Heart left ventricle (tissue), 13 donors: ENCODE results near the gene LACTBL1.

ENCODE experiments used
- POLR2A ChIP-seq, 2 donors: fragments of 450-650 bp; IDR thresholded peaks; one replicate each; pipeline ENCODE4 v1.6.1; 2017; ENCODE audit warnings: antibody characterized with exemption in 2 of 2, mild to moderate bottlenecking in 2 of 2, moderate library complexity in 2 of 2
- TF ChIP-seq, protein P1 (sequence below), 12 donors: fragments of 200-600 bp; sonication (generic) in 4 of 12; IDR thresholded peaks; one replicate each; pipeline versions ENCODE4 v1.5.0 to v1.8.0; 2018 to 2022; ENCODE audit warnings: antibody characterized with exemption in 12 of 12, mild to moderate bottlenecking in 5 of 12
- donor health status: ischemic (EF 13 %, LVEDD 7.1; RV severe dilation, severe dysfunction).
- donor health status: DM: no; HTN: yes; CAD: no.
- donor health status: DM: no; HTN: no; CAD: no.
- donor health status: ischemic (EF 25% LVEDD 6.9; RV normal size, moderate dysfunction).
- donor health status: ischemic (EF 25% LVEDD 5.7; RV mildly dilated, moderate dysfunction).
- donor health status: ischemic (EF 35%, LVEDD 5.7; RV mildly dilated, moderate dysfunction).
- donor health status: nonischemic (EF 11% LVEDD 7.7; RV severe dilation, severe dysfunction).
- donor health status: DM: yes; HTN: yes; CAD: no.
- donor health status: PGD.
- donor health status: ischemic (EF 29% LVEDD 5.4; RV normal size, mild dysfunction).
- donor health status: nonischemic (EF 23%, LVEDD 6.1; RV moderate dilation, normal function).

DNA sequence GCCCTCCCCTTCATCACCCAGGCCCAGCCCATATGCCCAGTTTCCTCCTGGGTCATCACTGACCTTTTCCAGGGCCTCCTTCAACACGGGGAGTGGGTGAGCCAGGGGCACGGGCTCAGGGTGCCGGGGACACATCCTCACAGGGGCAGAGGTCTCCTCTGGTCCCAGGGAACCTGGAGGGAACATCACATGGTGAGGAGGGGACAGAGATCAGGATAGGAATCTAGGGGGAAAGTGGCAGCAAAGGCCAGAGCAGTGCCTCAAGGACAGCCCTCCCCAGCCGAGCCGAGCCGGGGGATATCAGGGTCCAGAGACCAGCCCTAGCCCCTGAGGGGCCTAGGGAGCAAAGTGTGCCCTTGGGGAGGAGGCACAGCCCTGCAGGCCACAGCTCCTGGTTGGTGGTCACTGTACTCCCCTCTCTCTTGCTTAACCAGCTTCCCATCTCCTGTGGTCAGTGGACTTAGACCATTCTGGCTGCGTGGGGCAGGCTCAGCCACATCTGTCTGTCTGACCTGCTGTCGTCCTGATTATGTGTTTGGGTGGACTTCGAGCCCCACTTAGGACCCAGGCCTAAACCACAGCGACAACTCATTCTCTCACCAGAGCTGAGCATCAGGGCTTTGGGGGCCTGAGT, 9.5 kb downstream of the LACTBL1 start:
- TF ChIP-seq POLR2A (IDR thresholded peaks at IDR 0.05), result no peak
- TF ChIP-seq, protein P1, sequence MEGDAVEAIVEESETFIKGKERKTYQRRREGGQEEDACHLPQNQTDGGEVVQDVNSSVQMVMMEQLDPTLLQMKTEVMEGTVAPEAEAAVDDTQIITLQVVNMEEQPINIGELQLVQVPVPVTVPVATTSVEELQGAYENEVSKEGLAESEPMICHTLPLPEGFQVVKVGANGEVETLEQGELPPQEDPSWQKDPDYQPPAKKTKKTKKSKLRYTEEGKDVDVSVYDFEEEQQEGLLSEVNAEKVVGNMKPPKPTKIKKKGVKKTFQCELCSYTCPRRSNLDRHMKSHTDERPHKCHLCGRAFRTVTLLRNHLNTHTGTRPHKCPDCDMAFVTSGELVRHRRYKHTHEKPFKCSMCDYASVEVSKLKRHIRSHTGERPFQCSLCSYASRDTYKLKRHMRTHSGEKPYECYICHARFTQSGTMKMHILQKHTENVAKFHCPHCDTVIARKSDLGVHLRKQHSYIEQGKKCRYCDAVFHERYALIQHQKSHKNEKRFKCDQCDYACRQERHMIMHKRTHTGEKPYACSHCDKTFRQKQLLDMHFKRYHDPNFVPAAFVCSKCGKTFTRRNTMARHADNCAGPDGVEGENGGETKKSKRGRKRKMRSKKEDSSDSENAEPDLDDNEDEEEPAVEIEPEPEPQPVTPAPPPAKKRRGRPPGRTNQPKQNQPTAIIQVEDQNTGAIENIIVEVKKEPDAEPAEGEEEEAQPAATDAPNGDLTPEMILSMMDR (IDR thresholded peaks at IDR 0.05), result no peak
